HG03460 (cell line): ENCODE results near the gene TCP11.

Experiments used
- ATAC-seq: cut with Tn5 transposase; IDR thresholded peaks from one replicate; pipeline ENCODE4 v1.9.1; 2021; ENCODE audit not compliant: unreplicated experiment

Gene TCP11

GRCh38 chr6:35141007-35141655 lies at the start of gene TCP11:
Gene TCP11, minus strand, starts transcription at chr6:35141339. Its CDS starts 469 bp downstream, at chr6:35140870.
- no peak for ATAC-seq

GRCh38 chr6:35190306-35190705 lies 49.2 kb upstream of the TCP11 start:
- no peak for ATAC-seq

- no peak for ATAC-seq
Measured at GRCh38 chr6:35188886-35189285, 47.7 kb upstream of the TCP11 start.

- ATAC-seq = no peak
Measured at GRCh38 chr6:35186571-35186970, 45.4 kb upstream of the TCP11 start.

- ATAC-seq = no peak
Measured at GRCh38 chr6:35185971-35186370, 44.8 kb upstream of the TCP11 start.

- no peak for ATAC-seq
Measured at GRCh38 chr6:35185302-35185681, 44.2 kb upstream of the TCP11 start.

GRCh38 chr6:35184580-35185301 lies 43.6 kb upstream of the TCP11 start:
- no peak for ATAC-seq

GRCh38 chr6:35183935-35184334 lies 42.8 kb upstream of the TCP11 start:
- ATAC-seq = no peak

- no peak for ATAC-seq
Measured at GRCh38 chr6:35183281-35183680, 42.1 kb upstream of the TCP11 start.

- no peak for ATAC-seq
Measured at GRCh38 chr6:35181933-35182612, 40.9 kb upstream of the TCP11 start.

- no peak for ATAC-seq
Measured at GRCh38 chr6:35181308-35181932, 40.3 kb upstream of the TCP11 start.

GRCh38 chr6:35179901-35180535 lies 38.9 kb upstream of the TCP11 start:
- ATAC-seq = no peak

- no peak for ATAC-seq
Measured at GRCh38 chr6:35178932-35179832, 38.0 kb upstream of the TCP11 start.

- ATAC-seq = no peak
Measured at GRCh38 chr6:35178012-35178411, 36.9 kb upstream of the TCP11 start.

- no peak for ATAC-seq
Measured at GRCh38 chr6:35177596-35177995, 36.5 kb upstream of the TCP11 start.

- no peak for ATAC-seq
Measured at GRCh38 chr6:35177157-35177556, 36.0 kb upstream of the TCP11 start.

- ATAC-seq = no peak
Measured at GRCh38 chr6:35176301-35177024, 35.3 kb upstream of the TCP11 start.

GRCh38 chr6:35174501-35174900 lies 33.4 kb upstream of the TCP11 start:
- ATAC-seq = no peak

- ATAC-seq = no peak
Measured at GRCh38 chr6:35174088-35174434, 32.9 kb upstream of the TCP11 start.
